Hepatocyte (in vitro differentiated cells): ENCODE results near the gene UBTD2. TPM values are rescaled to one million over a fixed set of nuclear protein-coding genes. Genes with fewer than 3 reads are reported as not detected.
A peak's percentile ranks its signal among the peaks of the same experiment; 100 is the strongest.

ENCODE experiments used
- DNase-seq: peaks from one replicate; pipeline ENCODE4 v3.0.0-alpha.2; 2016; ENCODE audit warnings: low spot score
- H2AFZ ChIP-seq: fragments of 200-600 bp; sonication (generic); 2 replicates; pipeline ENCODE4 v1.6.0; 2016; ENCODE audit warnings: antibody characterized with exemption, mild to moderate bottlenecking
- H3K27ac ChIP-seq: fragments of 200-600 bp; sonication (generic); 2 replicates; pipeline ENCODE4 v1.5.1; 2016; ENCODE audit warnings: mild to moderate bottlenecking
- H3K27me3 ChIP-seq: fragments of 200-600 bp; sonication (generic); 2 replicates; pipeline ENCODE4 v1.6.1; 2016
- H3K36me3 ChIP-seq: fragments of 200-600 bp; sonication (generic); replicated peaks from 2 replicates; pipeline ENCODE4 v1.5.1; 2016; ENCODE audit warnings: low read depth; ENCODE audit not compliant: insufficient read depth
- H3K4me1 ChIP-seq: fragments of 200-600 bp; sonication (generic); 2 replicates; pipeline ENCODE4 v1.5.1; 2016; ENCODE audit warnings: mild to moderate bottlenecking, moderate library complexity; ENCODE audit not compliant: insufficient read depth
- H3K4me2 ChIP-seq: fragments of 200-600 bp; sonication (generic); 2 replicates; pipeline ENCODE4 v1.6.0; 2016
- H3K4me3 ChIP-seq: fragments of 200-600 bp; sonication (generic); 2 replicates; pipeline ENCODE4 v1.5.1; 2016; ENCODE audit warnings: mild to moderate bottlenecking
- H3K79me2 ChIP-seq: fragments of 200-600 bp; sonication (generic); 2 replicates; pipeline ENCODE4 v1.6.0; 2017; ENCODE audit warnings: mild to moderate bottlenecking
- H3K9me2 ChIP-seq: fragments of 200-600 bp; sonication (generic); replicated peaks from 2 replicates; pipeline ENCODE4 v1.6.0; 2017; ENCODE audit warnings: mild to moderate bottlenecking; ENCODE audit not compliant: insufficient read depth
- H3K9me3 ChIP-seq: fragments of 200-600 bp; sonication (generic); 2 replicates; pipeline ENCODE4 v1.5.1; 2016; ENCODE audit warnings: low read depth, mild to moderate bottlenecking
- H4K20me1 ChIP-seq: fragments of 200-600 bp; sonication (generic); 2 replicates; pipeline ENCODE4 v1.6.0; 2016; ENCODE audit warnings: mild to moderate bottlenecking; ENCODE audit not compliant: insufficient read depth, poor library complexity, severe bottlenecking
- EZH2 ChIP-seq: fragments of 200-600 bp; sonication (generic); IDR thresholded peaks from 2 replicates; pipeline ENCODE4 v1.6.1; 2016; ENCODE audit warnings: antibody characterized with exemption, mild to moderate bottlenecking, borderline replicate concordance
- EZH2phosphoT487 ChIP-seq: fragments of 200-600 bp; sonication (generic); IDR thresholded peaks from one replicate; pipeline ENCODE4 v1.6.1; 2018; ENCODE audit warnings: antibody characterized with exemption, mild to moderate bottlenecking, low read depth, moderate library complexity; ENCODE audit not compliant: unreplicated experiment, severe bottlenecking
- WGBS: methylation state at CpG from one replicate; pipeline ENCODE4 v1.1.6; 2016; ENCODE audit warnings: low lambda C conversion rate; ENCODE audit errors: missing lambda C conversion rate; 5-methylcytosine and 5-hydroxymethylcytosine counted together
- polyA plus RNA-seq: library from polyadenylated mRNA; unstranded; fragments of >200 nt; fragmentation: Nextera tagmentation; extraction: Ambion mirVana; gene quantifications from 2 replicates; pipeline ENCODE4 v1.2.1, GENCODE V29; 2016
- total RNA-seq: library from RNA; depleted of rRNA; stranded (reverse); fragments of >200 nt; gene quantifications from 2 replicates; pipeline ENCODE4 v1.2.3, GENCODE V29; 2014
- TF ChIP-seq, protein P1 (sequence below): fragments of 200-600 bp; sonication (generic); IDR thresholded peaks from 2 replicates; pipeline ENCODE4 v1.5.1; 2016; ENCODE audit warnings: antibody characterized with exemption, mild to moderate bottlenecking; ENCODE audit not compliant: poor library complexity

UBTD2 gene
- total and polyA plus RNA-seq, 2 experiments from 2014 or later, result 27.4 to 51.7 TPM

DNA sequence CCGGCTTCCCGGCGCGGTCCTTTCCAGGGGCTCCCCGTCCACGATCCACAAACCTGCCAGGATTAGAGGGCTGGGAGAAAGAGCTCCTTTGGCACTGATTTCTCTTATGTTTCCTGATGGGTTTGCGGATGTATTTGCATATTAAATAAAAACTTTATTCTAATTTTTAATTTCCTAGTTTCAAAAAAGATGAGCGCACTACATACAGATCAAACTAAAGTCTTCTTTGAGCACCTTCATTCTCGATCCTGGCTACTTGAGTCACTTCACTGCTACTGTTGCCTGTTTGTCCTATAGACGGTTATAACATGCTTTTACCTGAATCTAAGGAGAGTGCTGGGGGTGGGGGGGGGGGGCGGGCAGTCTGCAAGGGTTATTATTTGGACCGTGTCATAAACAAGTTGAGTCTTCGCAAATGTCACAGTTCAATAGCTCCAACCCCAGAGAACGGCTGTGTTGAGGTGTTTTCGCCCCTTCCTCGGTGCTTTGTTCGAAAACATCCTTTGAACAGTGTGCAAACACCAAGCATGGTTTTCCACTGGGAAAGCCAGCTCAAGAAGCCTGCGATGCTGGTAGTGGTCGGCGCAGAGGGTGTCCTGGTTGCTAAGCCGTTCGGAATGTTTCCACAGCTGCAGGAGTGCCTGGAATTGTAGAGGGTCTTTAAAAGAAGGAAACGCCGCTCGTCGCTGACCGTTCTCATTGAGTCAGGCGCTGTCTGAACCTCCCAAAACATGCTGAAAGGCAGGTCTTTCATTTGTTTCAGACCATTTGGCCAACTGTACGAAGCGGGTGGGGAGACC lies 94.5 kb downstream of the UBTD2 start:
- H3K79me2 ChIP-seq, result peaks cover 24% of the 10 kb centered on the region
- no peaks in the 10 kb centered on the region for H3K9me3 ChIP-seq
- 11% methylated on average over 30 of the region's 30 CpGs for WGBS
- no peak for DNase-seq
- peak overlapping the region; percentile 43 for H2AFZ ChIP-seq
- H3K9me2 ChIP-seq, result no peaks in the 10 kb centered on the region
- peak overlapping the region; percentile 97 for H3K4me2 ChIP-seq
- H3K4me1 ChIP-seq, result peaks cover 6% of the 10 kb centered on the region
- H3K27me3 ChIP-seq, result no peaks in the 10 kb centered on the region
- H3K4me3 ChIP-seq, result peak overlapping the region; percentile 88
- H3K36me3 ChIP-seq, result no peaks in the 10 kb centered on the region
- TF ChIP-seq, protein P1, sequence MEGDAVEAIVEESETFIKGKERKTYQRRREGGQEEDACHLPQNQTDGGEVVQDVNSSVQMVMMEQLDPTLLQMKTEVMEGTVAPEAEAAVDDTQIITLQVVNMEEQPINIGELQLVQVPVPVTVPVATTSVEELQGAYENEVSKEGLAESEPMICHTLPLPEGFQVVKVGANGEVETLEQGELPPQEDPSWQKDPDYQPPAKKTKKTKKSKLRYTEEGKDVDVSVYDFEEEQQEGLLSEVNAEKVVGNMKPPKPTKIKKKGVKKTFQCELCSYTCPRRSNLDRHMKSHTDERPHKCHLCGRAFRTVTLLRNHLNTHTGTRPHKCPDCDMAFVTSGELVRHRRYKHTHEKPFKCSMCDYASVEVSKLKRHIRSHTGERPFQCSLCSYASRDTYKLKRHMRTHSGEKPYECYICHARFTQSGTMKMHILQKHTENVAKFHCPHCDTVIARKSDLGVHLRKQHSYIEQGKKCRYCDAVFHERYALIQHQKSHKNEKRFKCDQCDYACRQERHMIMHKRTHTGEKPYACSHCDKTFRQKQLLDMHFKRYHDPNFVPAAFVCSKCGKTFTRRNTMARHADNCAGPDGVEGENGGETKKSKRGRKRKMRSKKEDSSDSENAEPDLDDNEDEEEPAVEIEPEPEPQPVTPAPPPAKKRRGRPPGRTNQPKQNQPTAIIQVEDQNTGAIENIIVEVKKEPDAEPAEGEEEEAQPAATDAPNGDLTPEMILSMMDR, result no peak
- TF ChIP-seq EZH2 (no peak), EZH2phosphoT487 (no peak)
- H4K20me1 ChIP-seq, result no peaks in the 10 kb centered on the region
- H3K27ac ChIP-seq, result no peak overlapping the region

DNA sequence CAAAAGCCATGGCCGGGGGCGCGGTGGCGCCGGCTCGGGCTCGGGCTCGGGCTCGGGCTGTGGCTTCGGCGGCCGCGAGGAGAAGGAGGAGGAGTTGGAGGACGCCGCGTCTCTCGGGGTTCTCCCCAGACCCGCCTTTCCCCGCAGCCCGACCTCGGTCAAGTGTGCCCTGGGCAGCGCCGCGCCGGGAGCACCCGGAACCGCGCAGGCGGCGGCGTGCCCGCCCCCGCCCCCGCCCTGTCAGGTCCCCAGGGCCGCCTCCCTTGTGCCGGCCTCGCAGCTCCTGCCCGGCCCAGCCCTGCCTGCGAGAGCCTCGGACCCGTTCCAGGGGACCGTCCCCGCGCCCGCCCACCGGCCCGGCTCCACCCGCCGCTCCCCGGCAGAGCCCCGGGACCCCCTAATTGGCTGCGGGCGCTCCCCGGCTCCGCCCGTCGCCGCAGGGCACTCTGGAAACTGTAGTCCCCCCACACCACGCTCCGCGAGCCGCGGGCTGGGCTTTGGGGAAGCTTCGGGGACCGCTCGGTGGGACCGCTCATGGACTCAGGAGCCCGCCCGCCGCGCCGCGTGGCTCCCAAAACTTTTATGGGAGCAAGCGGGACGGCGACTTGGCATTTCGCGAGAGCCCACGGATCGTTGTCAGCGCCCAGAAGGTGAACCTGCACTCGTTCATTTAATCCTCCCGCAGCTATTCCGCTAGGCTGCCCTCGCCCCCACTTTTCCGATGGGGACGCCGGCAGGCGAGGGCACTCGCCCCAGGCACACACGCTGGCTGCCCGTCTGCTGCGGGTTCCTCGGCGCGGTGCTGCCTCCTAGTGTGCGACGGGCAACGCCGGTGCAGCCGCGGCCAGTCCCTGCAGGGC lies 95.3 kb downstream of the UBTD2 start, which contains the start of gene STK10:
Gene STK10, minus strand, starts transcription at position 192 of the 860 bp plus-strand sequence. Its CDS starts 182 bp downstream, at position 10.
- whole genome bisulfite sequencing, result under 1% methylated on average over 62 of the region's 102 CpGs
- peak; percentile 95 for DNase-seq
- no peaks in the 10 kb centered on the region for H3K9me3 ChIP-seq
- peak within 1 kb of the TSS; percentile 88 for H3K4me3 ChIP-seq
- peak within 1 kb of the TSS; percentile 97 for H3K4me2 ChIP-seq
- H3K4me1 ChIP-seq, result peaks cover 6% of the 10 kb centered on the region
- TF ChIP-seq, protein P1, result peak; percentile 91
- no peak for TF ChIP-seq EZH2phosphoT487
- H2AFZ ChIP-seq, result peak within 1 kb of the TSS; percentile 79
- H3K36me3 ChIP-seq, result no peaks in the 10 kb centered on the region
- peak within 1 kb of the TSS; percentile 83 for H3K27ac ChIP-seq
- H3K27me3 ChIP-seq, result no peaks in the 10 kb centered on the region
- no peaks in the 10 kb centered on the region for H3K9me2 ChIP-seq
- peaks cover 26% of the 10 kb centered on the region for H3K79me2 ChIP-seq
- H4K20me1 ChIP-seq, result no peaks in the 10 kb centered on the region

DNA sequence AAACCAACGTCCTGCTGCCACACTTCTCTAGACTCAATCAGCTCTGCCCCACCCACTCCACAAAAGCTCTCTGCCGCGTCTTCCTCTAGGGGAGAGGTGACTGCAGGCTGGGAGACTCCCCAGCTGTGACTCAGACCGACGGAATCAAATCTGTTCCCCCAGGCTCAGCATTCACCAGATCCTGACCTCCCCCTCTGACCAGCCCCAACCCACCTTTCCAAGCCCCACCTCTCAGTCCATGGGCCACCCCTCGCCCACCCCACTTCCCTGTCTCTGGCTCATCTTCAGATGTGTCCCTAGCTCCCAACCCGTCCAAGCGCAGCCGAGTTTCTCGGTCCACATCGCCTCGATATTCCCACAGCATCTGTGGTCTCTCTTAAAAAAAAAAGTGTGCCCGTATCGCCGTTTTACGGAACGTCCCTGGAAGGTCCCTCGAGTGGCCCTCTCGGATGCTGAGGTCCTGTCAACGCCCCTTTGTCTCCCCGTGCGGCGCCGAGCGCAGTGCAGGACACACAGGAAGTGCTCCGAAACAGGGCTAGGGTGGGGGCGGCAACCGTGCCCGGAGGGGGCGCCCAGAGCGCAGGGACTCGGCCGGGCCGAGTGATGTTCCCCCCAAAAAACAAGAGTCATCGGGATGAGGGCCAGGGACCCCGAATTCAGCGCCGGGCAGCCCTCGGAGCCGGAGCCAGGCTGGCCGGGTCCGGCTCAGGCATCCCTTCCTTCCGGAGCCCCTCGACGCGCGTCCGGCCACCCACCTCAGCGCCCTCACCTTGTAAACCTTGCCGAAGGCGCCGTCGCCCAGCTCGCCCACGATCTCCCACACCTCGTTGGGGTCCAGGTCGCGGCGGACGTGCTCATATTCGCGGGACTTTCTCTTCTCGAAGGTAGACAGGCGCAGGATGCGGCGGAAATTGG lies 96.2 kb downstream of the UBTD2 start:
- Histone ChIP-seq H3K79me2 (peaks cover 32% of the 10 kb centered on the region), H3K4me1 (peaks cover 6% of the 10 kb centered on the region), H2AFZ (peak overlapping the region; percentile 79), H3K9me3 (no peaks in the 10 kb centered on the region), H3K4me3 (peak overlapping the region; percentile 88), H3K27ac (peak overlapping the region; percentile 83), H4K20me1 (no peaks in the 10 kb centered on the region), H3K27me3 (no peaks in the 10 kb centered on the region), H3K4me2 (peak overlapping the region; percentile 97), H3K36me3 (no peaks in the 10 kb centered on the region), H3K9me2 (no peaks in the 10 kb centered on the region)
- TF ChIP-seq, protein P1, result no peak
- TF ChIP-seq EZH2phosphoT487 (no peak), EZH2 (no peak)
- peak; percentile 82 for DNase-seq
- WGBS, result under 1% methylated on average over 55 of the region's 66 CpGs
